Mucosa of descending colon (tissue), 3 donors: Measurements from ENCODE around the gene BHLHE23. TPM values are rescaled to one million over a fixed set of nuclear protein-coding genes. Genes with fewer than 3 reads are reported as not detected.

Source experiments
- ATAC-seq: fragments of 200-7000 bp; cut with Tn5 transposase; one replicate; pipeline ENCODE4 v1.9.1; 2020; ENCODE audit warnings: mild to moderate bottlenecking, moderate library complexity
- DNase-seq, 3 donors: peaks; one replicate each; pipeline ENCODE4 v3.0.0-alpha.2; 2020
- H3K36me3 ChIP-seq: fragments of 200-600 bp; one replicate; pipeline ENCODE4 v1.8.0; 2021; ENCODE audit warnings: low read depth, mild to moderate bottlenecking
- H3K4me1 ChIP-seq: fragments of 200-600 bp; one replicate; pipeline ENCODE4 v1.8.0; 2021; ENCODE audit warnings: low read depth, mild to moderate bottlenecking
- H3K4me3 ChIP-seq: fragments of 200-600 bp; one replicate; pipeline ENCODE4 v1.8.0; 2021; ENCODE audit warnings: mild to moderate bottlenecking
- H3K9me3 ChIP-seq: fragments of 200-600 bp; one replicate; pipeline ENCODE4 v1.8.0; 2021; ENCODE audit warnings: mild to moderate bottlenecking
- CTCF ChIP-seq: fragments of 200-600 bp; IDR thresholded peaks from one replicate; pipeline ENCODE4 v1.8.0; 2022; ENCODE audit warnings: antibody characterized with exemption, mild to moderate bottlenecking
- intact Hi-C, 2 donors: fragments of 100-400 bp; cut with DNase I in 1 of 2; cut with micrococcal nuclease in 1 of 2; formaldehyde crosslinking; loops; one replicate each; pipeline versions ENCODE4 v1.11.0 to v1.11.1; 2022; cut with DNase I, micrococcal nuclease
- total RNA-seq, 3 donors: library from RNA; stranded (reverse); fragmentation: NEBNext Ultra II Directional in 2 of 3; extraction: Animal tissue kit (Norgen Biotek cat#: 25700) in 2 of 3; gene quantifications; one replicate each; pipeline versions ENCODE4 v1.2.1 to v1.2.4, GENCODE V29; 2021 to 2023
- donor health status: DM: no; HTN: no; CAD: no; lungs with moderate emphysema.
- donor health status: DM: no; HTN: no; CAD: no.
- donor health status: DM: no; HTN: yes; CAD: no.

Gene BHLHE23
- total RNA-seq, 3 donors from 2014 or later = not detected

- Histone ChIP-seq H3K4me1 (no peaks in the 10 kb centered on the region), H3K4me3 (no peak overlapping the region), H3K36me3 (no peaks in the 10 kb centered on the region), H3K9me3 (no peaks in the 10 kb centered on the region)
- no peak for TF ChIP-seq CTCF
- intact Hi-C loops = no loop called here
- DNase-seq (peak in 2 of 3 donors; percentile 3 to 17), ATAC-seq (no peak)
These were observed 27.3 kb upstream of the BHLHE23 start for GRCh38 chr20:63033794-63034709.

- no peak for TF ChIP-seq CTCF
- Histone ChIP-seq H3K4me1 (no peaks in the 10 kb centered on the region), H3K9me3 (no peaks in the 10 kb centered on the region), H3K36me3 (no peaks in the 10 kb centered on the region), H3K4me3 (no peak overlapping the region)
- peak; percentile 19 for ATAC-seq
- intact Hi-C loops = no loop called here
- peak in 2 of 3 donors; percentile 12 to 34 for DNase-seq
These were observed 26.4 kb upstream of the BHLHE23 start for GRCh38 chr20:63032861-63033793.

- Histone ChIP-seq H3K4me1 (no peaks in the 10 kb centered on the region), H3K9me3 (no peaks in the 10 kb centered on the region), H3K4me3 (no peak overlapping the region), H3K36me3 (no peaks in the 10 kb centered on the region)
- ATAC-seq (no peak), DNase-seq (peak in 2 of 3 donors; percentile 4 to 40)
- intact Hi-C loops = no loop called here
- TF ChIP-seq CTCF = no peak
These were observed 25.4 kb upstream of the BHLHE23 start for GRCh38 chr20:63032026-63032800.

- Histone ChIP-seq H3K36me3 (no peaks in the 10 kb centered on the region), H3K9me3 (no peaks in the 10 kb centered on the region), H3K4me3 (no peak overlapping the region), H3K4me1 (no peaks in the 10 kb centered on the region)
- TF ChIP-seq CTCF = no peak
- ATAC-seq (no peak), DNase-seq (peak in 1 of 3 donors; percentile 32)
- intact Hi-C loops = no loop called here
These were observed 24.7 kb upstream of the BHLHE23 start for GRCh38 chr20:63031251-63032014.
